Measurements from ENCODE around the gene CGN.

DNA sequence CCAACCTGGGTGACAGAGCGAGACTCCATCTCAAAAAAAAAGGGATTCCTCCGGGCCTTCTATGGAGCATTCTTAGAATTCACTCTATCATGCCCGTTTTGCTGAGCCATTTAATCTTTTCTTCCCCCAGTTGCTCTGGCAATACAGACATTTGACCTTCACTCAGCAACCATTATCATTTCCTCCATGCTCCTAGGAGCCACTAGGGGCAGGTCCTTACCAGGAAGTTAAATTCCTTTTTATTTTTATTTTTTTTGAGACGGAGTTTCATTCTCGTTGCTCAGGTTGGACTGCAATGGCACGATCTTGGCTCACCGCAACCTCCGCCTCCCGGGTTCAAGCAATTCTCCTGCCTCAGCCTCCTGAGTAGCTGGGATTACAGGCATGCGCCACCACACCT lies 9.7 kb upstream of the CGN start:
- TF ChIP-seq POLR2A (IDR thresholded peaks at IDR 0.05): no peak
- TF ChIP-seq, protein P1, sequence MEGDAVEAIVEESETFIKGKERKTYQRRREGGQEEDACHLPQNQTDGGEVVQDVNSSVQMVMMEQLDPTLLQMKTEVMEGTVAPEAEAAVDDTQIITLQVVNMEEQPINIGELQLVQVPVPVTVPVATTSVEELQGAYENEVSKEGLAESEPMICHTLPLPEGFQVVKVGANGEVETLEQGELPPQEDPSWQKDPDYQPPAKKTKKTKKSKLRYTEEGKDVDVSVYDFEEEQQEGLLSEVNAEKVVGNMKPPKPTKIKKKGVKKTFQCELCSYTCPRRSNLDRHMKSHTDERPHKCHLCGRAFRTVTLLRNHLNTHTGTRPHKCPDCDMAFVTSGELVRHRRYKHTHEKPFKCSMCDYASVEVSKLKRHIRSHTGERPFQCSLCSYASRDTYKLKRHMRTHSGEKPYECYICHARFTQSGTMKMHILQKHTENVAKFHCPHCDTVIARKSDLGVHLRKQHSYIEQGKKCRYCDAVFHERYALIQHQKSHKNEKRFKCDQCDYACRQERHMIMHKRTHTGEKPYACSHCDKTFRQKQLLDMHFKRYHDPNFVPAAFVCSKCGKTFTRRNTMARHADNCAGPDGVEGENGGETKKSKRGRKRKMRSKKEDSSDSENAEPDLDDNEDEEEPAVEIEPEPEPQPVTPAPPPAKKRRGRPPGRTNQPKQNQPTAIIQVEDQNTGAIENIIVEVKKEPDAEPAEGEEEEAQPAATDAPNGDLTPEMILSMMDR (IDR thresholded peaks at IDR 0.05): no peak

Measured in vagina (tissue), 2 donors.